ENCODE data around the gene ARHGEF1.
A peak's percentile ranks its signal among the peaks of the same experiment; 100 is the strongest.

ARHGEF1 gene

GRCh38 chr19:41882568-41883462, at the start of gene ARHGEF1:
ARHGEF1 (plus strand) TSS chr19:41883184; CDS start chr19:41888083, 4,899 bp downstream.
- no peak for TF ChIP-seq CTCF (IDR thresholded peaks at IDR 0.05; ENCODE audit: extremely low read depth, missing control alignments)
- peak; percentile 76 for DNase-seq (ENCODE audit: low spot score)

GRCh38 chr19:41837981-41838708, 44.8 kb upstream of the ARHGEF1 start:
- DNase-seq (ENCODE audit: low spot score): no peak
- TF ChIP-seq CTCF (IDR thresholded peaks at IDR 0.05; ENCODE audit: extremely low read depth, missing control alignments): no peak

- no peak for DNase-seq (ENCODE audit: low spot score)
- TF ChIP-seq CTCF (IDR thresholded peaks at IDR 0.05; ENCODE audit: extremely low read depth, missing control alignments): no peak
Observed at GRCh38 chr19:41839211-41839610, 43.8 kb upstream of the ARHGEF1 start.

GRCh38 chr19:41843371-41843770, 39.6 kb upstream of the ARHGEF1 start:
- no peak for TF ChIP-seq CTCF (IDR thresholded peaks at IDR 0.05; ENCODE audit: extremely low read depth, missing control alignments)
- DNase-seq (ENCODE audit: low spot score): no peak

GRCh38 chr19:41844601-41845000, 38.4 kb upstream of the ARHGEF1 start, which contains the start of gene LYPD4:
LYPD4 (minus strand) TSS chr19:41844683; CDS start chr19:41839285, 5,398 bp downstream.
- no peak for TF ChIP-seq CTCF (IDR thresholded peaks at IDR 0.05; ENCODE audit: extremely low read depth, missing control alignments)
- no peak for DNase-seq (ENCODE audit: low spot score)

- no peak for TF ChIP-seq CTCF (IDR thresholded peaks at IDR 0.05; ENCODE audit: extremely low read depth, missing control alignments)
- DNase-seq (ENCODE audit: low spot score): no peak
Observed at GRCh38 chr19:41845001-41845050, 38.2 kb upstream of the ARHGEF1 start, which contains the start of gene DMRTC2. DMRTC2 (plus strand) TSS chr19:41845042; CDS start chr19:41847429, 2,387 bp downstream.

GRCh38 chr19:41845051-41845590, 37.9 kb upstream of the ARHGEF1 start:
- no peak for TF ChIP-seq CTCF (IDR thresholded peaks at IDR 0.05; ENCODE audit: extremely low read depth, missing control alignments)
- no peak for DNase-seq (ENCODE audit: low spot score)
